Ovary (tissue), 9 donors: ENCODE results near the gene TNS3. TPM values are rescaled to one million over a fixed set of nuclear protein-coding genes. Genes with fewer than 3 reads are reported as not detected.

Experiments
- DNase-seq, 5 donors: peaks; one replicate each; pipeline ENCODE4 v3.0.0-alpha.2; 2019 to 2020
- H3K27ac ChIP-seq, 2 donors: fragments of 200-600 bp; one replicate each; pipeline versions ENCODE4 v1.5.1 to v1.8.0; 2019 to 2022
- H3K27me3 ChIP-seq: fragments of 200-600 bp; one replicate; pipeline ENCODE4 v1.8.0; 2022
- H3K36me3 ChIP-seq: fragments of 200-600 bp; sonication (generic); one replicate; pipeline ENCODE4 v1.5.1; 2019
- H3K4me1 ChIP-seq: one replicate; pipeline ENCODE4 v1.8.1; 2013; ENCODE audit warnings: mild to moderate bottlenecking, moderate library complexity; ENCODE audit not compliant: insufficient read depth
- H3K4me3 ChIP-seq: fragments of 200-600 bp; sonication (generic); one replicate; pipeline ENCODE4 v1.5.1; 2017
- H3K9me3 ChIP-seq, 2 donors: fragments of 200-600 bp in 1 of 2; sonication (generic) in 1 of 2; one replicate each; pipeline versions ENCODE4 v1.5.1 to v1.8.1; 2013 to 2019; ENCODE audit warnings: mild to moderate bottlenecking in 1 of 2, moderate library complexity in 1 of 2
- CTCF ChIP-seq, 3 donors: fragments of 450-650 bp in 2 of 3; fragments of 200-600 bp in 1 of 3; IDR thresholded peaks; one replicate each; pipeline versions ENCODE4 v1.5.1 to v1.8.0; 2016 to 2022; ENCODE audit warnings: antibody characterized with exemption in 3 of 3, mild to moderate bottlenecking in 1 of 3
- EP300 ChIP-seq: sonication (generic); formaldehyde crosslinking; IDR thresholded peaks from one replicate; pipeline ENCODE4 v1.6.1; 2017; ENCODE audit warnings: antibody characterized with exemption
- POLR2A ChIP-seq: fragments of 450-650 bp; IDR thresholded peaks from one replicate; pipeline ENCODE4 v1.6.1; 2017; ENCODE audit warnings: antibody characterized with exemption, mild to moderate bottlenecking, moderate library complexity
- WGBS, 3 donors: extraction: QIAGEN DNeasy Blood & Tissue Kit in 1 of 3; methylation state at CpG; one replicate each; pipeline versions ENCODE4 v1.1.5 to v1.1.7; 2013 to 2017; 5-methylcytosine and 5-hydroxymethylcytosine counted together
- intact Hi-C, 4 donors: fragments of 100-400 bp; cut with DNase I; formaldehyde crosslinking; loops; one replicate each; pipeline versions ENCODE4 v1.11.0 to v1.15.1; 2022 to 2023
- polyA plus RNA-seq, 2 donors: library from polyadenylated mRNA; stranded (reverse); fragments of 200-250 nt in 1 of 2; fragments of 350-450 nt in 1 of 2; fragmentation: Illumina TruSeq in 1 of 2; extraction: RNeasy Lipid Tissue Mini Kit (QIAGEN cat#74804) in 1 of 2; gene quantifications; one replicate each; pipeline ENCODE4 v1.2.3, GENCODE V29; 2013 to 2014
- total RNA-seq, 7 donors: library from RNA; depleted of rRNA in 2 of 7; stranded (reverse); fragments of >200 nt in 2 of 7; fragmentation: NEBNext Ultra II Directional in 3 of 7; extraction: Animal tissue kit (Norgen Biotek cat#: 25700) in 3 of 7; gene quantifications; one replicate each; pipeline versions ENCODE4 v1.1.0 to v1.2.4, GENCODE V29; 2016 to 2023
- donor health status: DM: no; HTN: no; CAD: no; lungs with moderate emphysema.
- donor health status: DM: no; HTN: no; CAD: no.
- donor health status: Bipolar disorder and iron deficiency.
- donor health status: DM: yes; HTN: yes; CAD: no.
- donor health status: DM: no; HTN: no; CAD: no.
- donor health status: DM: yes; HTN: yes; CAD: no.

Gene TNS3
- total and polyA plus RNA-seq, 9 donors, result 36.6 to 137 (median 91.3) TPM

- WGBS, 3 donors, result 89 to 95% (median 94%) methylated on average over 4 of the region's 4 CpGs
These were observed 270.0 kb downstream of the TNS3 start for GRCh38 chr7:47311891-47312290.

GRCh38 chr7:47310020-47310419 is 271.9 kb downstream of the TNS3 start:
- Histone ChIP-seq H3K9me3 (no peaks in the 10 kb centered on the region), H3K4me3 (no peak overlapping the region), H3K4me1 (peaks cover 5% of the 10 kb centered on the region), H3K27ac (no peak overlapping the region), H3K27me3 (no peaks in the 10 kb centered on the region), H3K36me3 (no peaks in the 10 kb centered on the region)
- no peak for TF ChIP-seq EP300
- TF ChIP-seq CTCF (IDR thresholded peaks at IDR 0.05), result no peak
- TF ChIP-seq POLR2A, result no peak
- WGBS, 3 donors, result 45 to 71% (median 54%) methylated on average over 2 of the region's 2 CpGs
- intact Hi-C loops, result no loop called here
- DNase-seq, result no peak

More at GRCh38 chr7:47311891-47312290, 270.0 kb downstream of the TNS3 start:
- TF ChIP-seq EP300, result no peak
- TF ChIP-seq POLR2A, result no peak
- no peak for TF ChIP-seq CTCF (IDR thresholded peaks at IDR 0.05)
- Histone ChIP-seq H3K4me1 (peaks cover 11% of the 10 kb centered on the region), H3K27ac (no peak overlapping the region), H3K27me3 (no peaks in the 10 kb centered on the region), H3K4me3 (no peak overlapping the region), H3K36me3 (no peaks in the 10 kb centered on the region), H3K9me3 (no peaks in the 10 kb centered on the region)
- intact Hi-C loops, result no loop called here
- no peak for DNase-seq

GRCh38 chr7:47308808-47309207 is 273.1 kb downstream of the TNS3 start:
- no peak overlapping the region for H3K27ac ChIP-seq
- intact Hi-C loops, result no loop called here
- no peaks in the 10 kb centered on the region for H3K4me1 ChIP-seq
- 98 to 99% (median 98%) methylated on average over 6 of the region's 6 CpGs for WGBS, 3 donors
- no peaks in the 10 kb centered on the region for H3K27me3 ChIP-seq
- no peaks in the 10 kb centered on the region for H3K36me3 ChIP-seq
- H3K9me3 ChIP-seq, result no peaks in the 10 kb centered on the region
- no peak for DNase-seq
- H3K4me3 ChIP-seq, result no peak overlapping the region
- TF ChIP-seq POLR2A (no peak), EP300 (no peak), CTCF (IDR thresholded peaks at IDR 0.05) (no peak)

GRCh38 chr7:47307311-47307710 is 274.6 kb downstream of the TNS3 start:
- no peaks in the 10 kb centered on the region for H3K4me1 ChIP-seq
- H3K9me3 ChIP-seq, result no peaks in the 10 kb centered on the region
- intact Hi-C loops, result no loop called here
- TF ChIP-seq CTCF (IDR thresholded peaks at IDR 0.05) (no peak), POLR2A (no peak), EP300 (no peak)
- H3K27ac ChIP-seq, result no peak overlapping the region
- 73 to 98% (median 80%) methylated on average over 3 of the region's 3 CpGs for WGBS, 3 donors
- no peak for DNase-seq
- no peak overlapping the region for H3K4me3 ChIP-seq
- H3K27me3 ChIP-seq, result no peaks in the 10 kb centered on the region
- H3K36me3 ChIP-seq, result no peaks in the 10 kb centered on the region
